ENCODE results near the gene ANP32A. TPM values are rescaled to one million over a fixed set of nuclear protein-coding genes. Genes with fewer than 3 reads are reported as not detected.

The ANP32A gene
- total and polyA plus RNA-seq, 2 experiments from 2014 or later: 59.4 to 114 TPM

DNA sequence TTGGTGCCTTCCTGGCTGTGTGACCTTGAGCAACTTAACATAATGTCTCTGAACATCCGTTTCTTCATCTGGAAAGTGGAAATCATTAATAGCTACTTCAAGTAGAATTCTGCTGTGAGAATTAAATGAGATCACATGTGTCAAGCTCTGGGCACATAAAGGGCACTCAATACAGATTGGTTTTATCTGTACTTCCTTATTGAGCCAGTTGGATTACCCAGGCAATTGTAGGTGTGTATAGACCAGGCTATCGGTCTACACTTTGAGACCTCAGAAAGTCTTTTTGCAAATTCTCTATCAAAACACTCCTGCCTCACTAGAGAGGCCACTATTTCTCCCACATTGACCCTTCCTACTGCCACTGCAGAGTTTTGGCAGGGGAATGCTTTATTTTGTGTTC lies 47.7 kb downstream of the ANP32A start:
- no peak overlapping the region for H3K27ac ChIP-seq
- no peaks in the 10 kb centered on the region for H3K36me3 ChIP-seq (replicated peaks; ENCODE audit: insufficient read depth, low read depth)
- H3K4me3 ChIP-seq: no peak overlapping the region
- H3K27me3 ChIP-seq: no peaks in the 10 kb centered on the region
- no peaks in the 10 kb centered on the region for H3K79me2 ChIP-seq
- no peaks in the 10 kb centered on the region for H4K20me1 ChIP-seq (ENCODE audit: insufficient read depth, poor library complexity, severe bottlenecking)
- H3K9me3 ChIP-seq (ENCODE audit: low read depth): no peaks in the 10 kb centered on the region
- H3K9me2 ChIP-seq (replicated peaks; ENCODE audit: insufficient read depth): no peaks in the 10 kb centered on the region
- no peak for DNase-seq (ENCODE audit: low spot score)
- H3K4me1 ChIP-seq (ENCODE audit: insufficient read depth): no peaks in the 10 kb centered on the region
- H3K4me2 ChIP-seq: no peak overlapping the region
- H2AFZ ChIP-seq: no peak overlapping the region
- TF ChIP-seq, protein P1, sequence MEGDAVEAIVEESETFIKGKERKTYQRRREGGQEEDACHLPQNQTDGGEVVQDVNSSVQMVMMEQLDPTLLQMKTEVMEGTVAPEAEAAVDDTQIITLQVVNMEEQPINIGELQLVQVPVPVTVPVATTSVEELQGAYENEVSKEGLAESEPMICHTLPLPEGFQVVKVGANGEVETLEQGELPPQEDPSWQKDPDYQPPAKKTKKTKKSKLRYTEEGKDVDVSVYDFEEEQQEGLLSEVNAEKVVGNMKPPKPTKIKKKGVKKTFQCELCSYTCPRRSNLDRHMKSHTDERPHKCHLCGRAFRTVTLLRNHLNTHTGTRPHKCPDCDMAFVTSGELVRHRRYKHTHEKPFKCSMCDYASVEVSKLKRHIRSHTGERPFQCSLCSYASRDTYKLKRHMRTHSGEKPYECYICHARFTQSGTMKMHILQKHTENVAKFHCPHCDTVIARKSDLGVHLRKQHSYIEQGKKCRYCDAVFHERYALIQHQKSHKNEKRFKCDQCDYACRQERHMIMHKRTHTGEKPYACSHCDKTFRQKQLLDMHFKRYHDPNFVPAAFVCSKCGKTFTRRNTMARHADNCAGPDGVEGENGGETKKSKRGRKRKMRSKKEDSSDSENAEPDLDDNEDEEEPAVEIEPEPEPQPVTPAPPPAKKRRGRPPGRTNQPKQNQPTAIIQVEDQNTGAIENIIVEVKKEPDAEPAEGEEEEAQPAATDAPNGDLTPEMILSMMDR (IDR thresholded peaks at IDR 0.05; ENCODE audit: poor library complexity): no peak
- TF ChIP-seq EZH2phosphoT487 (IDR thresholded peaks at IDR 0.05; ENCODE audit: low read depth, severe bottlenecking, unreplicated experiment) (no peak), EZH2 (IDR thresholded peaks at IDR 0.05; ENCODE audit: borderline replicate concordance) (no peak)
- WGBS (ENCODE audit: low lambda C conversion rate, missing lambda C conversion rate): 95% methylated on average over 2 of the region's 2 CpGs

DNA sequence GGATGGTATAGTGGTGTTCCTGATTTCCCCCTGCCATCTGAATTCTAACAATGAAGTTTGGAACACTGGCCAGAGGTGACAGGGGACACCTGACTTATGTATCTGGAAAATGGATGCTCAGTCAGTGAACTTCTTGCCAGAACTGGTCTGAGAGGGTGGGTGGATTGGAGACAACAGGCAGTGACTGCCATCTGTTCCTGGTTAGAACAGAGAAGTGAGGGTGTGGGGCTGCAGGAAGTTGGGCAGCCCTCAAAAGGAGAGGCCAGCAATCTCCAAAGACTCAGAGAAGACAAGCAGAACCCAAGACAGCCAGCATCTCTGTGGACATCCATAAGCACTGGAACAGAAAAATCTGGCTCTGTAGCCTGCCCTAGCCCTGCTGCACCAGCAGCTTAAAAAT lies 50.5 kb downstream of the ANP32A start:
- Histone ChIP-seq H2AFZ (no peak overlapping the region), H3K9me3 (ENCODE audit: low read depth) (no peaks in the 10 kb centered on the region), H3K27ac (no peak overlapping the region), H3K9me2 (replicated peaks; ENCODE audit: insufficient read depth) (no peaks in the 10 kb centered on the region), H3K4me1 (ENCODE audit: insufficient read depth) (no peaks in the 10 kb centered on the region), H3K36me3 (replicated peaks; ENCODE audit: insufficient read depth, low read depth) (no peaks in the 10 kb centered on the region), H3K4me3 (no peak overlapping the region), H3K27me3 (no peaks in the 10 kb centered on the region), H3K79me2 (no peaks in the 10 kb centered on the region), H4K20me1 (ENCODE audit: insufficient read depth, poor library complexity, severe bottlenecking) (no peaks in the 10 kb centered on the region), H3K4me2 (no peak overlapping the region)
- TF ChIP-seq EZH2 (IDR thresholded peaks at IDR 0.05; ENCODE audit: borderline replicate concordance) (no peak), EZH2phosphoT487 (IDR thresholded peaks at IDR 0.05; ENCODE audit: low read depth, severe bottlenecking, unreplicated experiment) (no peak)
- TF ChIP-seq, protein P1 (IDR thresholded peaks at IDR 0.05; ENCODE audit: poor library complexity): no peak
- DNase-seq (ENCODE audit: low spot score): no peak

DNA sequence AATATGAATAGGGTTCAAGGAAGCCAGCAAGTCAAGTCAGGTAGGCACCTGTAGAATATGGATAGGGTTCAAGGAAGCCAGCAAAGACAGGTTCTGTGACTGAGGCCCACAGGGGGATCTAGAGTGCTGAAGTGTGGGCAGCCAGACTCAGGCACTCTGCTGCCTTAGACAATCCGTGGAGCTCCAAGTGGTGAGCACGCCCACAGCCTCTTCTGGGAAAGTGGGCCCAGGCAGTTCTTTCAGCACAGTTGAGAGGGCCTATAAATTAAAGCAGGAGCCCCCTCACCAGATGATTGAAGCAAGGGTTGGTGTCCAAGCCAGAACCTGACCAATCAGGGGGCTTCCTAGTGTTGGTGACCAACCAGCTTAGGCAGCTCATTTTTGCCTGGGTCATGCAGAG lies 51.0 kb downstream of the ANP32A start:
- Histone ChIP-seq H3K79me2 (no peaks in the 10 kb centered on the region), H3K36me3 (replicated peaks; ENCODE audit: insufficient read depth, low read depth) (no peaks in the 10 kb centered on the region), H3K9me3 (ENCODE audit: low read depth) (no peaks in the 10 kb centered on the region), H3K9me2 (replicated peaks; ENCODE audit: insufficient read depth) (no peaks in the 10 kb centered on the region), H3K27ac (no peak overlapping the region), H3K4me3 (no peak overlapping the region), H2AFZ (no peak overlapping the region), H3K4me2 (no peak overlapping the region), H3K27me3 (no peaks in the 10 kb centered on the region), H3K4me1 (ENCODE audit: insufficient read depth) (no peaks in the 10 kb centered on the region), H4K20me1 (ENCODE audit: insufficient read depth, poor library complexity, severe bottlenecking) (no peaks in the 10 kb centered on the region)
- TF ChIP-seq EZH2phosphoT487 (IDR thresholded peaks at IDR 0.05; ENCODE audit: low read depth, severe bottlenecking, unreplicated experiment) (no peak), EZH2 (IDR thresholded peaks at IDR 0.05; ENCODE audit: borderline replicate concordance) (no peak)
- TF ChIP-seq, protein P1 (IDR thresholded peaks at IDR 0.05; ENCODE audit: poor library complexity): no peak
- WGBS (ENCODE audit: low lambda C conversion rate, missing lambda C conversion rate): 87% methylated on average over 2 of the region's 2 CpGs
- DNase-seq (ENCODE audit: low spot score): no peak

DNA sequence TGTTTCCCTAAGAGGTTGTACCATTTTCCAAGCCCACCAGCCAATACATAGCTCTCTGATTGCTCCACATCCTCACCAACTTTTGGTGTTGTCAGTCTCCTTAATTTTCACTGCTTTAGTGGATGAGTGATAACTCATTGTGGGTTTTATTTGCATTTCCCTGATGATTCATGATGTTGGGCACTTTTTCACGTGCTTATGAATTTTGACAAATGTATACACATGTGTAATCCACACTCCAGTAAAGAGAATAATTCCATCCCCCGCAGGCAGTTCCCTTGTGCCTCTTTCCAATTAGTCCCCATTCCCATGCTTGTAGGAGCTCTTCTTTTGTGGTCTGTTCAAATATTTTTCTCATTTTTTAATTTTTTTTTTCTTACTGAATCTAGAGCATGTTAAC lies 52.4 kb downstream of the ANP32A start:
- H3K4me1 ChIP-seq (ENCODE audit: insufficient read depth): no peaks in the 10 kb centered on the region
- no peaks in the 10 kb centered on the region for H3K9me2 ChIP-seq (replicated peaks; ENCODE audit: insufficient read depth)
- H3K27ac ChIP-seq: no peak overlapping the region
- H3K79me2 ChIP-seq: no peaks in the 10 kb centered on the region
- H3K4me3 ChIP-seq: no peak overlapping the region
- H2AFZ ChIP-seq: no peak overlapping the region
- no peaks in the 10 kb centered on the region for H3K27me3 ChIP-seq
- DNase-seq (ENCODE audit: low spot score): no peak
- no peaks in the 10 kb centered on the region for H3K36me3 ChIP-seq (replicated peaks; ENCODE audit: insufficient read depth, low read depth)
- H4K20me1 ChIP-seq (ENCODE audit: insufficient read depth, poor library complexity, severe bottlenecking): no peaks in the 10 kb centered on the region
- TF ChIP-seq EZH2 (IDR thresholded peaks at IDR 0.05; ENCODE audit: borderline replicate concordance) (no peak), EZH2phosphoT487 (IDR thresholded peaks at IDR 0.05; ENCODE audit: low read depth, severe bottlenecking, unreplicated experiment) (no peak)
- TF ChIP-seq, protein P1 (IDR thresholded peaks at IDR 0.05; ENCODE audit: poor library complexity): no peak
- H3K4me2 ChIP-seq: no peak overlapping the region
- 17% methylated on average over 2 of the region's 2 CpGs for WGBS (ENCODE audit: low lambda C conversion rate, missing lambda C conversion rate)
- no peaks in the 10 kb centered on the region for H3K9me3 ChIP-seq (ENCODE audit: low read depth)
